ENCODE results near the gene DUS1L.

Gene DUS1L

GRCh38 chr17:82022981-82023446 is 42.6 kb downstream of the DUS1L start, which contains the start of gene LRRC45:
Gene LRRC45 (plus strand): TSS chr17:82023305. CDS start chr17:82023644, 339 bp downstream.
- DNase-seq, result peak; percentile 99 to 100 (median 99)

- no peak for DNase-seq
These were observed 43.2 kb downstream of the DUS1L start, which contains the start of gene CENPX for GRCh38 chr17:82022310-82022980. Gene CENPX (minus strand): TSS chr17:82022878. CDS start chr17:82022861, 17 bp downstream.

GRCh38 chr17:82021900-82022309 is 43.7 kb downstream of the DUS1L start:
- DNase-seq, result no peak

- peak in 3 of 5 experiments; percentile 35 to 66 (median 41) for DNase-seq
These were observed 44.3 kb downstream of the DUS1L start for GRCh38 chr17:82021107-82021899.

- no peak for DNase-seq
These were observed 45.0 kb downstream of the DUS1L start for GRCh38 chr17:82020572-82021106.

- peak; percentile 28 to 57 (median 44) for DNase-seq
These were observed 45.7 kb downstream of the DUS1L start for GRCh38 chr17:82019690-82020571.

GRCh38 chr17:82018989-82019689 is 46.5 kb downstream of the DUS1L start:
- DNase-seq, result no peak

GRCh38 chr17:82018152-82018988 is 47.2 kb downstream of the DUS1L start:
- no peak for DNase-seq

- no peak for DNase-seq
These were observed 47.9 kb downstream of the DUS1L start for GRCh38 chr17:82017612-82018151.

GRCh38 chr17:82016875-82017459 is 48.6 kb downstream of the DUS1L start:
- no peak for DNase-seq

GRCh38 chr17:82016061-82016874 is 49.3 kb downstream of the DUS1L start:
- DNase-seq, result no peak

GRCh38 chr17:82015311-82015971 is 50.2 kb downstream of the DUS1L start:
- DNase-seq, result no peak

- no peak for DNase-seq
These were observed 50.7 kb downstream of the DUS1L start for GRCh38 chr17:82014971-82015310.

GRCh38 chr17:82014432-82014831 is 51.2 kb downstream of the DUS1L start:
- DNase-seq, result no peak

- DNase-seq, result no peak
These were observed 51.8 kb downstream of the DUS1L start for GRCh38 chr17:82013772-82014321.

- no peak for DNase-seq
These were observed 52.3 kb downstream of the DUS1L start for GRCh38 chr17:82013341-82013740.

- no peak for DNase-seq
These were observed 52.8 kb downstream of the DUS1L start for GRCh38 chr17:82012640-82013295.

- no peak for DNase-seq
These were observed 53.4 kb downstream of the DUS1L start for GRCh38 chr17:82012261-82012639.

All from T-helper 2 cell (primary cell).